ENCODE results near the gene LRRK1. TPM values are rescaled to one million over a fixed set of nuclear protein-coding genes. Genes with fewer than 3 reads are reported as not detected.

Gene LRRK1
- total RNA-seq, 1 donor from 2014 or later, result 6.6 TPM

DNA sequence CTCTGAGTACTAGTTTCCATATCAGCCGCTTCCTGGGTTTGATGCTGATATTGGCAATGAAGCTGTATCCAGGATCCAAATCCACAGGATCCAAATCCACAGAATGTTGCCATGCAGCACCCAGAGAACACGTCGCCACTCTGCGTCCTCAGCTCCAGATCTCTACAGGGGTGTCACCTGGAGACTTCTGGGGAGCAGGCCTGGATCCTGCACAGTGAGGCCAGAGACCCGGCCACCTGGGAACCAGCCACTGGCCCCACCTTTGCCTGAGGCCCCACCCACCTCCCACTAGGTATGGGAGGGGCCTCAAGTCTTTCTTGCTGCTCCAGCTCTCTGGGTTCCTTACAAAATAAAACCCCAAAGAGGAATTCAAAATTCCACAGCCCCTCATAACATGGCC, 123.9 kb downstream of the LRRK1 start:
- Histone ChIP-seq H3K36me3 (ENCODE audit: control insufficient read depth, insufficient read depth, low read length) (no peaks in the 10 kb centered on the region), H3K4me3 (ENCODE audit: low read depth, low read length) (no peak overlapping the region), H3K27me3 (ENCODE audit: control insufficient read depth, insufficient read depth, low read length) (no peaks in the 10 kb centered on the region)
- no peak for DNase-seq (ENCODE audit: low read depth)
- no peak for TF ChIP-seq CTCF (IDR thresholded peaks at IDR 0.05; ENCODE audit: insufficient read depth, low read length, poor library complexity, severe bottlenecking)

GRCh38 chr15:101043911-101044624, 124.9 kb downstream of the LRRK1 start:
- Histone ChIP-seq H3K27me3 (ENCODE audit: control insufficient read depth, insufficient read depth, low read length) (no peaks in the 10 kb centered on the region), H3K4me3 (ENCODE audit: low read depth, low read length) (no peak overlapping the region), H3K36me3 (ENCODE audit: control insufficient read depth, insufficient read depth, low read length) (no peaks in the 10 kb centered on the region)
- no peak for TF ChIP-seq CTCF (IDR thresholded peaks at IDR 0.05; ENCODE audit: insufficient read depth, low read length, poor library complexity, severe bottlenecking)
- no peak for DNase-seq (ENCODE audit: low read depth)

- no peak overlapping the region for H3K4me3 ChIP-seq (ENCODE audit: low read depth, low read length)
- no peaks in the 10 kb centered on the region for H3K27me3 ChIP-seq (ENCODE audit: control insufficient read depth, insufficient read depth, low read length)
- no peak for TF ChIP-seq CTCF (IDR thresholded peaks at IDR 0.05; ENCODE audit: insufficient read depth, low read length, poor library complexity, severe bottlenecking)
- DNase-seq (ENCODE audit: low read depth), result no peak
- H3K36me3 ChIP-seq (ENCODE audit: control insufficient read depth, insufficient read depth, low read length), result no peaks in the 10 kb centered on the region
These were observed 125.6 kb downstream of the LRRK1 start for GRCh38 chr15:101044625-101045235.

GRCh38 chr15:101045236-101045646, 126.1 kb downstream of the LRRK1 start:
- no peaks in the 10 kb centered on the region for H3K36me3 ChIP-seq (ENCODE audit: control insufficient read depth, insufficient read depth, low read length)
- no peaks in the 10 kb centered on the region for H3K27me3 ChIP-seq (ENCODE audit: control insufficient read depth, insufficient read depth, low read length)
- TF ChIP-seq CTCF (IDR thresholded peaks at IDR 0.05; ENCODE audit: insufficient read depth, low read length, poor library complexity, severe bottlenecking), result no peak
- DNase-seq (ENCODE audit: low read depth), result no peak
- H3K4me3 ChIP-seq (ENCODE audit: low read depth, low read length), result no peak overlapping the region

DNA sequence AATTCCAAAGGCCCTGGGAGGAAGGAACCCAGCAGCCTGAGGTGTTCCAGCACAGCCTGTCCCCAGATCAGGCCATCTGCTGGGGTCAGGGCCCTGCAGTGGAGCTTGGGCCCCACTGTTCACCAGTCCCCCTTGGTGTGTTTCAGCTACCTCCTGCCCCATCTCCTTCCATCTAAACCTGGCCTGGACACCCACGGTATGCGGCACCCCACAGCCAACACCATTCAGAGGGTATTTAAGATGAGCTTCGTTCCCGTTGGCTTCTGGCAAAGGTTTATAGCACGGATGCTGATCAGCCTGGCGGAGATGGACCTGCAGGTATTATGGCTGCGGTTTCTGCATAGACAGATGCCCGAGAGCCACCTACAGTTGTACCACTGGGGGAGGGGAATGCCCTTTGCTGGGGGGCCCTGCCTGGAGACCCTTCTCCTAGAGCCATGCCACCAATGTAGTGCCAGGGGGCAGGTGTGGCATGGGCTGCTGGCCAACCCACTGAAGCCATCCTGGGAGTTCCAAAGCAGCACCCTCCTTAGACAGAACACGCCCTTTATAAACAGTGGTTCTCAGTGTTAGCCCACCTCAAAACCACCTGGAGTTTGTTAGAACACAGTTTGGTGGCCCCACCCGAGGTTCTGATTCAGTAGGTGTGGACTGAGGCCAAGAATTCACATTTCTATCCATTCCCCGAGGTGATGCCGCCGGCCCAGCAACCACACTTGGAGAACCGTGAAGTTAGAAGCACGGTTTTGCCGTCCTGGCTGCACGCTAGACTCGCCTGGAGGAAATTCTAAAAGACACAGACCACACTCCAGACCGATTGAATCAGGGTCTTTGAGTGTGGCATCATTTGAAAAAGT, 126.9 kb downstream of the LRRK1 start:
- no peak for DNase-seq (ENCODE audit: low read depth)
- Histone ChIP-seq H3K27me3 (ENCODE audit: control insufficient read depth, insufficient read depth, low read length) (no peaks in the 10 kb centered on the region), H3K36me3 (ENCODE audit: control insufficient read depth, insufficient read depth, low read length) (no peaks in the 10 kb centered on the region), H3K4me3 (ENCODE audit: low read depth, low read length) (no peak overlapping the region)
- no peak for TF ChIP-seq CTCF (IDR thresholded peaks at IDR 0.05; ENCODE audit: insufficient read depth, low read length, poor library complexity, severe bottlenecking)

Measured in kidney epithelial cell (primary cell).